GM19043 (cell line): ENCODE data around the gene CNFN.

ENCODE experiments used
- ATAC-seq: cut with Tn5 transposase; IDR thresholded peaks from one replicate; pipeline ENCODE4 v1.9.1; 2021; ENCODE audit warnings: low read depth; ENCODE audit not compliant: unreplicated experiment

Gene CNFN

DNA sequence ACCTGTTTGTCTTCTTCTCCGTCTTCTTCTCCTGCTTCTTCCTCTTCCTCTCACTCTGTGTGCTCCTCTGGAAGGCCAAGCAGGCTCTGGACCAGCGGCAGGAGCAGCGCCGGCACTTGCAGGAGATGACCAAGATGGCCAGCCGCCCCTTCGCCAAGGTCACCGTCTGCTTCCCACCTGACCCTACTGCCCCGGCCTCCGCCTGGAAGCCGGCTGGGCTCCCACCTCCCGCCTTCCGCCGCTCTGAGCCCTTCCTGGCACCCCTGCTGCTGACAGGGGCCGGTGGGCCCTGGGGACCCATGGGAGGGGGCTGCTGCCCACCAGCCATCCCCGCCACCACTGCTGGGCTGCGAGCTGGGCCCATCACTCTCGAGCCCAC lies 13.9 kb downstream of the CNFN start:
- ATAC-seq, result no peak

DNA sequence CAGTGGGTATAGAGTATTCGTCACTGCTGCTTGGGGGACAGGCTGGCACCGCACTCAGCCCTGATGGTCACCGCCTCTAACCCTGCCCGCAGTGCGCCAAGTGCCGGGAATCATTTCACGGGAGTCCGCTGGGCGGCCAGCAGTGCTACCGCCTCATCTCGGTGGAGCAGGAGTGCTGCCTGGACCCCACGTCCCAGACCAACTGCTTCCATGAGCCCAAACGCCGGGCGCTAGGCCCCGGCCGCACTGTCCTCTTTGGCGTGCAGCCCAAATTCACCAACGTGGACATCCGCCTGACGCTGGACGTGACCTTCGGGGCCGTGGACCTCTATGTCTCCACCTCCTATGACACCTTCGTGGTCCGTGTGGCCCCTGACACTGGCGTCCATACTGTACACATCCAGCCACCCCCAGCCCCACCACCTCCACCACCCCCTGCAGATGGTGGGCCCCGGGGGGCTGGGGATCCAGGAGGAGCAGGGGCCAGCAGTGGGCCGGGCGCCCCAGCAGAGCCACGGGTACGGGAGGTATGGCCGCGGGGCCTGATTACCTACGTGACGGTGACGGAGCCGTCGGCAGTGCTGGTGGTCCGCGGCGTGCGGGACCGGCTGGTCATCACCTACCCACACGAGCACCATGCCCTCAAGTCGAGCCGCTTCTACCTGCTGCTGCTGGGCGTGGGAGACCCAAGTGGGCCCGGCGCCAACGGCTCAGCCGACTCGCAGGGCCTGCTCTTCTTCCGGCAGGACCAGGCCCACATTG lies 14.5 kb downstream of the CNFN start:
- ATAC-seq, result no peak

DNA sequence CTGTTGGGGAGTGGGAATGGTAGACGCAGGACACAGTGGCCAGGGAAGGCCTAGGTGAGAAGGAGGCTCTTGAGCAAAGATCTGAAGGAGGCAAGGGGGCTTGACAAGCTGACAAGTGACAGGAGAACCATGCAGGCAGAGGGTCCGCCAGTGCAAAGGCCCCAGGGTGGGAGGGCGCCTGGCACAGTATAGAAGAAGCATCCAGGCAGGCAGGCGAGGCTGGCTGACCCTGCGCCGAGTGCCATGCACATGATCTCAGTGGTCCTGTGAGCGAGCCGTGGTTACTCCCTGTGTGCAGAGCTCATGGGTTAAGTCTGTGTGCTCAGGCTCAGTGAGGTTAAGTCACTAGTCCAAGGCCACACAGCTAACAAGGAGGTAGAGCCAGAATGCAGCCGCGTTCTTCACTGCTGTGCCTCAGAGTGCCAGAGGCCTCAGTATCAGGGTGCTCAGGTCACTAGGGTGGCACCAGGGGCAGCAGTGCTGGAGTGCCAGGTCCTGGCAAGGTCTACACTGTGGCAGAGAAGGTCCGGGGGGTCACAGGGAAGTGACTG lies 15.2 kb downstream of the CNFN start:
- ATAC-seq, result no peak

DNA sequence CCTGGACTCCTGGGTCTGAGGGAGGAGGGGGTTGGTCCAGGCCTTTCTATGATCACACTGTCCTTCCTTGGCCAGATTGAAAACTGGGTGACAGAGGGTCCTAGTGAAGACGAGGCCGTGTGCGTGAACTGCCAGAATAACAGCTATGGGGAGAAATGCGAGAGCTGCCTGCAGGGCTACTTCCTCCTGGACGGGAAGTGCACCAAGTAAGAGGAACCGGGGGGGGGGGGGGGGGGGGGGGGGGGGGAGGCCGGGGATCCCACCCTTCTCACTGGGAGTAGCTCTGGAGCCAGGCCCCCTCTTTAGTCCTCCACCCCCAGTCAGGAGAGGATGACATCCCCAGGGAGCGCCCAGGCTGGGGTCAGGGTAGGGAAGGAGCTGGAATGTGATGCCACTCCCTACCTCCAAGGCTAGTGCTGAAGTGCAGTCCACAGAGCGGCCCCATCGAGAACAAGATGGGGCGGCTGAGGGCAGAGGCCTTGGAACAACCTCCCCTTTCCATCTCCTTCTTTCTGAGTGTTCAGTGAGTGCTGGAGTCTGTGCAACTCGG lies 19.4 kb downstream of the CNFN start:
- ATAC-seq, result no peak

DNA sequence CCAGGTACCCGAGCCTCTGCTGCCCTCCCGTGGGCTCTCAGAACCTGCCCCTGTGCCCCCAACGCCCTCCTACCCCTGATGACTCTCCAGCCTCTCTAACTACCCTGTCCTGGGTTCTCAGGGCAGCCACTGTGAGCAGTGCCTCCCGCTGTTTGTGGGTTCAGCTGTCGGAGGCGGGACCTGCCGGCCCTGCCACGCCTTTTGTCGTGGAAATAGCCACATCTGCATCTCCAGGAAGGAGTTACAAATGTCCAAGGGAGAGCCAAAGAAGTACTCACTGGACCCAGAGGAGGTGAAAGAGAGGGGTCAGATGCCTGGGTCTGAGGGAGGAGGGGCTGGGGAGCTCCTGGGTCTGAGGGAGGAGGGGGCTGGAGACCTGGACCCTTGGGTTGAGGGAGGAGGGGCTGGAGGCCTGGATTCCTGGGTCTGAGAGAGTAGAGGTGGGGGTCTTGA lies 20.0 kb downstream of the CNFN start:
- no peak for ATAC-seq

DNA sequence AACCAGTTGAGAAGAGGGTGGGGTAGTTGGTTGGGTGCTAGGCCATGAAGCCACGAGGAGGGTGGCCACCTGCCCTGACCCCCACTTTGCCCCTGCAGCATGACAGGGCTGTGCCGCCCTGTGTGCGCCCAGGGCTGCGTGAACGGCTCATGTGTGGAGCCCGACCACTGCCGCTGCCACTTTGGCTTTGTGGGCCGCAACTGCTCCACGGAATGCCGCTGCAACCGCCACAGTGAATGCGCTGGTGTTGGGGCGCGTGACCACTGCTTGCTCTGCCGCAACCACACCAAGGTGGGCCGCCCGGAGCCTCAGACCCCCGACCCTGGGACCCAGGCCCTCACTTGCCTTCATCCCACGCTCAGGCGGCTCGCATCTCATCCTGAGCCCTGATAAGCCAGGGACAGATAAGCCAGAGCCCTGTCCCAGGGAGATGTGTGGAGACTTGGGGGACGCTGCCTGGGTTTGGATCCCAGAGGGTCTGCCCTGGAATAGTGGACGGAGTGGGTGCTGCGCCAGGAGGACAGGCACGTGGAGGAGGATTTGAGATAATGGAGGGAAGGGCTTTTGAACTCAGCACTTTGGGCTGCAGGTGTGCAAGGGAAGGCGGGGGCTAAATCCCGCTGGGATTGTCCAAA lies 20.5 kb downstream of the CNFN start:
- ATAC-seq, result no peak

DNA sequence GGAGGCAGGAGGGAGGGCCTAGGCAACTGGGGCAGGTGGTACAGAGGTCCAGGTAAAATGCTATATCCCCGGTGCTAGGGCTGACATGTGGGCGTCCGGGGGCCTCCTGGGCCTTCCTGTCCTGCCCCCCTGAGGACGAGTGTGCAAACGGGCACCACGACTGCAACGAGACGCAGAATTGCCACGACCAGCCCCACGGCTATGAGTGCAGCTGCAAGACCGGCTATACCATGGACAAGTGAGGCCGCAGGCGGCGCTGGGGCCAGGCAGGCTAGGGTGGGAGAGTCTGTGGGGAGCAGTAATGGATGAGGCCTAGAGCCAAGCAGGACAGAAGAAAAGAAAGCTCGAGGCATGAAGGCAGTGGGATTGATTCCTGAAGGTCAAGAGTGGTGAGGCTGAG lies 21.3 kb downstream of the CNFN start:
- ATAC-seq, result no peak

DNA sequence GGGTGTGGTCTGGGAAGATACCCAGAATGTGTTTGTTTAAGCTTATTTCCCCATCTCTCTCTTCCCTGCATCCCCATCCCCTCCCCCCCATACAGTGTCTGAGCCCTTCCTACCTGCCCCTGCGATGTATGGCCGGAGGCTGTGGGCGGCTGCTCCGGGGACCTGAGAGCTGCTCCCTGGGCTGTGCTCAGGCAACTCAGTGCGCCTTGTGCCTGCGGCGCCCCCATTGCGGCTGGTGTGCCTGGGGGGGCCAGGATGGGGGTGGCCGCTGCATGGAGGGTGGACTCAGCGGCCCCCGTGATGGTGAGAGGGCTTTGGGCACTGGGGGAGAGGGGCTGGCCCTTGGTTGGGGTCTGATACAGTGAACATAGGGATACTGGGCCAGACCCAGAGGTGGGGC lies 21.7 kb downstream of the CNFN start:
- no peak for ATAC-seq

DNA sequence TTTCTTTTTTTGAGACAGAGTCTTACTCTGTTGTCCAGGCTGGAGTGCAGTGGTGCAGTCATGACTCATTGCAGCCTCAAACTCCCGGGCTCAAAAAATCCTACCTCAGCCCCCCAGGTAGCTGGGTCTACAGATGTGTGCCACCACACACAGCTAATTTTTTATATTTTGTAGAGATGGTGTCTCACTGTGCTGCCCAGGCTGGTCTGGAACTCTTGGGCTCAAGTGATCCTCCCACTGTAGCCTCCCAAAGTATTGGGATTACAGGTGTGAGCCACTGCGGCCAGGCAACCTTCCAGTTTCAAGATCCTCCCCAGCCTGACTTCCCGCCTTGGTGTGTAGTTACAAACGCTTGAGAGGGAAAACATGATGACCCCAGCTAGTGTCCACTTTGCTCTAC lies 22.2 kb downstream of the CNFN start:
- ATAC-seq, result no peak

DNA sequence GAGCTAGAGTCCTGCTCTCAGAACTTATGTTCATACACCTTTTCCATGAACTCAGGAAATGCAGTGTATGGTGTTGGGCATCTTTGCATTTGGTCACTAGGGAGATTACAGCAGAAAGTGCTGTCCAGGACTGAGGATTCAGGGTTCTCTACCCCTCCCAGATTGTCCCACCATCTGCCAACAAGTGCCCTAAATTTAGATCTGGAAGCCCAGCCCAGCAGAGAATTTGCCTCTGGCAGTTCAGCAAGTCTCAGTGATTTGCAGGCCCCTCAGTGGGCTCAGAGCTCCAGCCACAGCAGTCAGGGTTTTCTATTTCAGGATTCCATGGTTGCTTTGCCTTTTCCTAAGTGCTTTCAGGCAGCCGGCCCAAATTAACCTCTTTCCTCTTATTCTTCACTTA lies 23.4 kb downstream of the CNFN start:
- no peak for ATAC-seq

DNA sequence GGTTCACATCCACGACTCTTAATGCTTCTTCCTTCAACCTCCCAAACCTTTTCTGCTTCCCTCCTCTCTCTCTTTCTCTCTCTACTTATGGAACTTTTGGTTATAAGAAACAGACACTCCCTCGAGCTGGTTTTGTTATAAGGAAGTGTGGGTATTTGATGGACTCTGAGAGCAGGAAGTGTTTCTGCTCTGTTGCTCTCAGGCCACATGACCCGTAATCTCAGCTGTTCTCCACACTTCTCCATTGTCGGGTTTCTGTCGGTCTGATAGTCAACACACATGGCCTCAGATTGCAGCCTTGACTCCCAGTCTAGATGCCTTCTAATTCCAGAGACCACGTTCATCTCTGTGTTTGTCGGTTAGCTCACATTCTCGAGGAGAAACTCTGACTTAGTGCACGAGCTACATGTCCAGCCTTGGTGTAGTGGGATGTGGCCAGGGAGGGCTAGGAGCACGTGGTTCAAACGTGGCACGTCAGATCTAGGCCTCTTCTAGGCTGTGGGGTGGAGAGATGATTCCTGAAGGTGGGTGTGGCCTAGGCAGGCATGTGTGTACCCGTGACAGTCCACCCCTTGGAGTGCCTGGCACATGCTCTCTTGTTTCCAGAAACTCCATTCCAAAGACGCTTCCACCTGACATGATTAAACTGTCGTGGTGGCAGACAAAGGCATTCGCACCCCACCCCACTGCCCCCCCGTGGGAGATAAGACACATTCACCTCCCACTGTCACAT lies 26.3 kb downstream of the CNFN start:
- ATAC-seq, result no peak

DNA sequence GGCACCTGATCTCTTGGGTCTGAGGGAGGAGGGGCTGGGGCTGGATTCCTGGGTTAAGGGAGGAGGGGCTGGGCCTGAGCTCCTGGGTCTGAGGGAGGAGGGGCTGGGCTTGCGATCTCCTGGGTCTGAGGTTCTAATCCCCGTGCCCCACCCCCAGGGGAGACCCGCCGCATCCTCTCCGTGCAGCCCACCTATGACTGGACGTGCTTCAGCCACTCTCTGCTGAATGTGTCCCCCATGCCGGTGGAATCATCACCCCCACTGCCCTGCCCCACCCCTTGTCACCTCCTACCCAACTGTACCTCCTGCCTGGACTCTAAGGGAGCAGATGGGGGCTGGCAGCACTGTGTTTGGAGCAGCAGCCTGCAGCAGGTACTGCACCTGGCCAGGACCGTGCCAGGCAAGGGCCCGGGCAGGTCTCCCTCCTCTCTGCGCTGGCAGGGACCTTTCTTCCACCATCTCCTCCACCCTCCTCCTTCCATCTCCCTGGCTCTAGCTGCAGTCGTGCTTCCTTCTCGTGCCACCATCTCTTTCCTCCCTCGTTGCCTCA lies 27.1 kb downstream of the CNFN start:
- ATAC-seq, result no peak

DNA sequence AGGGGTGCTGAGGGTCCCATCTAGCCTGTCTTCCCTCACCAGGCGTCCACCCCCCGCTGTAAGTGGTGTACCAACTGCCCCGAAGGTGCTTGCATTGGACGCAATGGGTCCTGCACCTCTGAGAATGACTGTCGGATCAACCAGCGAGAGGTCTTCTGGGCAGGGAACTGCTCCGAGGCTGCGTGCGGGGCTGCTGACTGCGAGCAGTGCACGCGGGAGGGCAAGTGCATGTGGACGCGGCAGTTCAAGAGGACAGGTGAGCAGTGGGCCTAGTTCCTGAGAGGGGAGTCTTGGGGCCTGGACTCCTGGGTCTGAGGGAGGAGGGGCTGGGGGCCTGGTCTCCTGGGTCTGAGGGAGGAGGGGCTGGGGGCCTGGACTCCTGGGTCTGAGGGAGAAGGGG lies 27.8 kb downstream of the CNFN start:
- ATAC-seq, result no peak

DNA sequence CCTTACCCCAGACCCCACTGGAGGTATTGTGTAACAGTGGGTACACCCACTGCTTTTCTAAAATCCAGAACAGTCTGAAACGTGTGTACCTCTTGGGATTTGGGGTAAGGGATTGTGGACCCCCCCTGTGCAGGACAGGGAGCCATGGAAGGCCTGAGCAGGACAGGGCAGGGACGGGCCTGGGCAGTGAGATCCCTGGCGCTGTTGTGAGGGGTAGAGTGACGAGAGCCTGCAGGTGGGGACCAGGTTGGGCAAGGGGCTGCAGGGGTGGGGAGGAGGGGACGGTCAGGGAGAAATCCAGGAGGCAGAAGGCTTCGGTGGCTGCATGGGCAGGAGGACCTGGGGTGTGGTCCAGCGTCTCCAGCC lies 28.6 kb downstream of the CNFN start:
- ATAC-seq, result no peak

DNA sequence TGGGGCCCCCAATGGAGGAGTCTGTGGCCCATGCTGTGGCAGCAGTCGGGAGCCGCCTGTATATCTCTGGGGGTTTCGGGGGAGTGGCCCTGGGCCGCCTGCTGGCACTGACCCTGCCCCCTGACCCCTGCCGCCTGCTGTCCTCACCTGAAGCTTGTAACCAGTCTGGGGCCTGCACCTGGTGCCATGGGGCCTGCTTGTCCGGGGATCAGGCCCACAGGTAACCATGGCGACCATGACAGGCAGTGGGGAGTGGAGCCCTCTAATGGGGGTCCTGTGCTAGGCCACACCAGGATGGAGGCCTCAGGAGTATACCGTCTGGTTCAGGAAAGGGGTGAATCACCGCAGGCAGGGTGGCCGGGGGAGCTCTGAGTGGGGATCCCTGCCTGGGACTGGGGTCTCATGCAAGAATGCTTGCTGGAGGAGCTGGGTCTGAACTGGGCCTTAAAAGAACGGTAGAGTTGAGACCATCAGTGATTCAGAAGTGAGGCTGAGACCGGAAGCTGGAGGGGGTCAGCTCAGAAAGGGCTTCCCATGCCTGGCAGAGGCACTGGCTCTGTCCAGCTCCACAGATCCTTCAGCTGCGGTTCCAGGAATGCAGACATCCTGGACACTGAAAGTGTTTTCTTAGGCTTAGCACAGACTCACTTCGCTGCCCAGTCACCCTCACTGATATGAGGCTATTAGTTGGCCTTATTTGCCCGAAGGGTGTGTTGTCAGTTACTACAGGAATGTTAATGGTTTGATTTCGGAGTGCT lies 29.1 kb downstream of the CNFN start:
- no peak for ATAC-seq

DNA sequence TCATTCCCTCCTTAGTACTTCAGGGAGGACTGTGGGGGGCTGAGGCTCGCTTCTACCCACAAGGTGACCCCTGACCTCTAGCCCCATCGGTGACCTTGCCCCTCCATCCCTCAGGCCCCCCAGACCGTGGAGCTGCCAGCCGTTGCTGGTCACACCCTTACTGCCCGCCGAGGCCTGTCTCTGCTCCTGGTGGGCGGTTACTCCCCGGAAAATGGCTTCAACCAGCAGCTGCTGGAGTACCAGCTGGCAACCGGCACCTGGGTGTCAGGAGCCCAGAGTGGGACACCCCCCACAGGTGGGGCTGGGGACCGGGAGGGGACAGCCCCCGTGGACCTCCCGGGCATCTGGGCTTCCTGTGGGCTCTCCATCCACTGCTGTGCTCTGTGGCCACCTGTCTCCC lies 32.8 kb downstream of the CNFN start:
- no peak for ATAC-seq

DNA sequence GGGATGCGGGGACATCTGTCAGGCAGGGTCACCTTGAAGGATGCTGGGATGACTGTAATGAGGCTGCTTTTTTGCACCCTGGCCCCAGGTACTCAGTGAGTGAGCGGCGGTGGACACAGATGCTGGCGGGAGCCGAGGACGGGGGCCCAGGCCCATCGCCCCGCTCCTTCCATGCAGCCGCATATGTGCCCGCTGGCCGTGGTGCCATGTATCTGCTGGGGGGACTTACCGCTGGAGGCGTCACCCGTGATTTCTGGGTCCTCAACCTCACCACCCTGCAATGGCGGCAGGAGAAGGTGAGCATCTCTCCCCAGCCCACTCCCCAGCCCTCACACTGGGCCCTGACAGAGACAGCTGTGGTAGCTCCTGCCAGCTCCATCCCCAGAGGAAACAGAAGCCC lies 33.4 kb downstream of the CNFN start:
- ATAC-seq, result no peak

DNA sequence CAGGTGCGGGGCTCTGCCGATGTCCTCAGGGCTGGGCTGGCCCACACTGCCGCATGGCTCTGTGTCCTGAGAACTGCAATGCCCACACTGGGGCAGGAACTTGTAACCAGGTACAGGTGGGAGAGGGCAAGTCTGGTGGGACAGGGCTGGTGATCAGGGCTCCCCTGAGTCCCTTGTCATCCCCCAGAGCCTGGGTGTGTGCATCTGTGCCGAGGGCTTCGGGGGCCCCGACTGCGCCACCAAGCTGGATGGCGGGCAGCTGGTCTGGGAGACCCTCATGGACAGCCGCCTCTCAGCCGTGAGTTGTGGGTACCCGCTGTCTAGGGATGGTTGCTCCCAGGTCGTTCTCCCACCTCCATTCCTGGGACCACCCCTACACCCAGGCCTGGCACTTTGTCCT lies 34.2 kb downstream of the CNFN start:
- ATAC-seq, result no peak

DNA sequence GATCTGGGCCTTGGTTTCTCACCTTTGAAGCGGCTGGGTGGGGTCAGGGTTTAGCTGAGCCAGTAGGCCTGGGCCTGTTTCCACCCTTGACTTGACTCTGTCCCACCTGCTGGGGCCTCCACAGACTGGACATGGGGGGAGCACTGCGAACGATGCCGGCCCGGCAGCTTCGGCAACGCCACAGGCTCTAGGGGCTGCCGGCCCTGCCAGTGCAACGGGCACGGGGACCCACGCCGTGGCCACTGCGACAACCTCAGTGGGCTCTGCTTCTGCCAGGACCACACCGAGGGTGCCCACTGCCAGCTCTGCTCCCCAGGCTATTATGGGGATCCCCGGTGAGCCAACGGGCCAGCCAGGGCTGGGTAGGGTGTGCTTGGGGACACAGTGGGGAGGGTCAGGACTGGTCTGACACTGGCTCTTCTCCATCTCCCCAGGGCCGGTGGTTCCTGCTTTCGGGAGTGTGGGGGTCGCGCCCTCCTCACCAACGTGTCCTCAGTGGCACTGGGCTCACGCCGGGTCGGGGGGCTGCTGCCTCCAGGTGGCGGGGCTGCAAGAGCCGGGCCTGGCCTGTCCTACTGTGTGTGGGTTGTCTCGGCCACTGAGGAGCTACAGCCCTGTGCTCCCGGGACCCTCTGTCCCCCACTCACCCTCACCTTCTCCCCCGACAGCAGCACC lies 36.6 kb downstream of the CNFN start:
- ATAC-seq, result no peak
